ENCODE results near the gene PIK3R1. TPM values are rescaled to one million over a fixed set of nuclear protein-coding genes. Genes with fewer than 3 reads are reported as not detected.

PIK3R1 gene
- total and polyA plus RNA-seq, 4 donors: 22.6 to 123 (median 47.3) TPM

GRCh38 chr5:68240771-68241170, 25.2 kb downstream of the PIK3R1 start:
- no peaks in the 10 kb centered on the region for H3K27me3 ChIP-seq (ENCODE audit: control insufficient read depth in 4 of 4, insufficient read depth in 4 of 4, low read length in 3 of 4)
- H3K27ac ChIP-seq (ENCODE audit: low read depth in 1 of 2, low read length in 2 of 2): peak overlapping the region; percentile 80 to 87
- TF ChIP-seq TAF1 (conservative IDR thresholded peaks at IDR 0.05): no peak
- no peak for TF ChIP-seq CTCF (IDR thresholded peaks at IDR 0.05; ENCODE audit: low read depth, low read length, missing input control)
- no peak for TF ChIP-seq ZBTB33 (IDR thresholded peaks at IDR 0.05)
- TF ChIP-seq MAX (IDR thresholded peaks at IDR 0.05): no peak
- no peak for TF ChIP-seq RXRA (IDR thresholded peaks at IDR 0.05)
- no peak for TF ChIP-seq SP1 (IDR thresholded peaks at IDR 0.05)
- peak overlapping the region in 1 of 2 donors; percentile 90 for H3K9ac ChIP-seq (ENCODE audit: low read depth in 1 of 2, low read length in 2 of 2)
- no peaks in the 10 kb centered on the region for H3K9me3 ChIP-seq (ENCODE audit: control insufficient read depth in 4 of 4, low read length in 3 of 4)
- DNase-seq (ENCODE audit: low spot score): no peak
- H3K4me1 ChIP-seq (ENCODE audit: control insufficient read depth in 4 of 4, insufficient read depth in 4 of 4, low read length in 3 of 4): peaks cover 9 to 57% (median 40%) of the 10 kb centered on the region in 4 donors
- no peak overlapping the region for H3K4me3 ChIP-seq (ENCODE audit: low read depth in 1 of 3, low read length in 3 of 3)
- H3K36me3 ChIP-seq (ENCODE audit: control insufficient read depth in 4 of 4, insufficient read depth in 3 of 4, low read depth in 1 of 4, low read length in 3 of 4): peaks cover 0 to 7% (median 2%) of the 10 kb centered on the region in 4 donors
- 56% methylated on average over 1 of the region's 1 CpG for WGBS

GRCh38 chr5:68242743-68243142, 27.2 kb downstream of the PIK3R1 start:
- WGBS: 68% methylated on average over 5 of the region's 5 CpGs
- no peak for TF ChIP-seq GABPA (IDR thresholded peaks at IDR 0.05 in 1 of 2, conservative IDR thresholded peaks at IDR 0.05 in 1 of 2)
- Histone ChIP-seq H3K27ac (ENCODE audit: low read depth in 1 of 2, low read length in 2 of 2) (peak overlapping the region in 1 of 2 donors; percentile 18), H3K27me3 (ENCODE audit: control insufficient read depth in 4 of 4, insufficient read depth in 4 of 4, low read length in 3 of 4) (no peaks in the 10 kb centered on the region), H3K4me3 (ENCODE audit: low read depth in 1 of 3, low read length in 3 of 3) (no peak overlapping the region), H3K9ac (ENCODE audit: low read depth in 1 of 2, low read length in 2 of 2) (no peak overlapping the region), H3K9me3 (ENCODE audit: control insufficient read depth in 4 of 4, low read length in 3 of 4) (no peaks in the 10 kb centered on the region), H3K4me1 (ENCODE audit: control insufficient read depth in 4 of 4, insufficient read depth in 4 of 4, low read length in 3 of 4) (peaks cover 11 to 48% (median 32%) of the 10 kb centered on the region in 4 donors), H3K36me3 (ENCODE audit: control insufficient read depth in 4 of 4, insufficient read depth in 3 of 4, low read depth in 1 of 4, low read length in 3 of 4) (peaks cover 0 to 7% (median 2%) of the 10 kb centered on the region in 4 donors)
- no peak for DNase-seq (ENCODE audit: low spot score)

- H3K27ac ChIP-seq (ENCODE audit: low read depth in 1 of 2, low read length in 2 of 2): peak overlapping the region; percentile 0 to 14
- H3K9me3 ChIP-seq (ENCODE audit: control insufficient read depth in 4 of 4, low read length in 3 of 4): no peaks in the 10 kb centered on the region
- H3K36me3 ChIP-seq (ENCODE audit: control insufficient read depth in 4 of 4, insufficient read depth in 3 of 4, low read depth in 1 of 4, low read length in 3 of 4): peaks cover 0 to 7% (median 3%) of the 10 kb centered on the region in 4 donors
- H3K4me3 ChIP-seq (ENCODE audit: low read depth in 1 of 3, low read length in 3 of 3): no peak overlapping the region
- H3K9ac ChIP-seq (ENCODE audit: low read depth in 1 of 2, low read length in 2 of 2): peak overlapping the region in 1 of 2 donors; percentile 5
- H3K27me3 ChIP-seq (ENCODE audit: control insufficient read depth in 4 of 4, insufficient read depth in 4 of 4, low read length in 3 of 4): no peaks in the 10 kb centered on the region
- TF ChIP-seq RAD21 (IDR thresholded peaks at IDR 0.05) (no peak), NR2F2 (IDR thresholded peaks at IDR 0.05) (peak; percentile 24), TAF1 (conservative IDR thresholded peaks at IDR 0.05) (no peak)
- no peak for DNase-seq (ENCODE audit: low spot score)
- 85% methylated on average over 2 of the region's 2 CpGs for WGBS
- peaks cover 10 to 47% (median 28%) of the 10 kb centered on the region in 4 donors for H3K4me1 ChIP-seq (ENCODE audit: control insufficient read depth in 4 of 4, insufficient read depth in 4 of 4, low read length in 3 of 4)
Measured at GRCh38 chr5:68243251-68243650, 27.7 kb downstream of the PIK3R1 start.
